Stimulated activated CD8-positive, alpha-beta memory T cell treated with anti-CD3 and anti-CD28 coated beads, Interleukin-15, amount 100 ng/mL, for 24 hours (primary cell): ENCODE data around the gene PCDHA11.
"Not testable (repeated sequence)": the region's sequence is repeated elsewhere in the genome, so short reads cannot be mapped to it uniquely, and the experiment has no call there.

Experiments used
- DNase-seq: peaks from one replicate; pipeline ENCODE4 v3.0.0-alpha.2; 2020; ENCODE audit warnings: low read depth

The PCDHA11 gene

DNA sequence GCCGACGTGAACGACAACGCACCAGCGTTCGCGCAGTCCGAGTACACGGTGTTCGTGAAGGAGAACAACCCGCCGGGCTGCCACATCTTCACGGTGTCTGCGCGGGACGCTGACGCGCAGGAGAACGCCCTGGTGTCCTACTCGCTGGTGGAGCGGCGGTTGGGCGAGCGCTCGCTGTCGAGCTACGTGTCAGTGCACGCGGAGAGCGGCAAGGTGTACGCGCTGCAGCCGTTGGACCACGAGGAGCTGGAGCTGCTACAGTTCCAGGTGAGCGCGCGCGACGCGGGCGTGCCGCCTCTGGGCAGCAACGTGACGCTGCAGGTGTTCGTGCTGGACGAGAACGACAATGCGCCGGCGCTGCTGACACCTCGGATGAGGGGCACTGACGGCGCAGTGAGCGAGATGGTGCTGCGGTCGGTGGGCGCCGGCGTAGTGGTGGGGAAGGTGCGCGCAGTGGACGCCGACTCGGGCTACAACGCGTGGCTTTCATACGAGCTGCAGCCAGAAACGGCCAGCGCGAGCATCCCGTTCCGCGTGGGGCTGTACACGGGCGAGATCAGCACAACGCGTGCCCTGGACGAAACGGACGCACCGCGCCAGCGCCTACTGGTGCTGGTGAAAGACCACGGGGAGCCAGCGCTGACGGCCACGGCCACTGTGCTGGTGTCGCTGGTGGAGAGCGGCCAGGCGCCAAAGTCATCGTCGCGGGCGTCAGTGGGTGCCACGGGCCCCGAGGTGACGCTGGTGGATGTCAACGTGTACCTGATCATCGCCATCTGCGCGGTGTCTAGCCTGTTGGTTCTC lies 18.7 kb upstream of the PCDHA11 start:
- DNase-seq: not testable (repeated sequence)

GRCh38 chr5:140855772-140856674 lies 12.7 kb upstream of the PCDHA11 start, which contains the start of gene PCDHA10:
Gene PCDHA10 (plus strand): TSS chr5:140855897. CDS start chr5:140856049, 152 bp downstream.
- no peak for DNase-seq

GRCh38 chr5:140857177-140857986 lies 11.4 kb upstream of the PCDHA11 start:
- no peak for DNase-seq

GRCh38 chr5:140857987-140858240 lies 10.8 kb upstream of the PCDHA11 start:
- DNase-seq: no peak

GRCh38 chr5:140862441-140863295 lies 6.1 kb upstream of the PCDHA11 start:
- DNase-seq: no peak

GRCh38 chr5:140869555-140869886 lies 764 bp downstream of the PCDHA11 start:
- DNase-seq: no peak

GRCh38 chr5:140870221-140871201 lies 1.8 kb downstream of the PCDHA11 start:
- no peak for DNase-seq

- no peak for DNase-seq
Measured at GRCh38 chr5:140875085-140876065, 6.6 kb downstream of the PCDHA11 start, which contains the start of gene PCDHA12. Gene PCDHA12 (plus strand): TSS chr5:140875308. CDS start chr5:140875473, 165 bp downstream.

GRCh38 chr5:140876541-140877261 lies 7.9 kb downstream of the PCDHA11 start:
- DNase-seq: not testable (repeated sequence)

DNA sequence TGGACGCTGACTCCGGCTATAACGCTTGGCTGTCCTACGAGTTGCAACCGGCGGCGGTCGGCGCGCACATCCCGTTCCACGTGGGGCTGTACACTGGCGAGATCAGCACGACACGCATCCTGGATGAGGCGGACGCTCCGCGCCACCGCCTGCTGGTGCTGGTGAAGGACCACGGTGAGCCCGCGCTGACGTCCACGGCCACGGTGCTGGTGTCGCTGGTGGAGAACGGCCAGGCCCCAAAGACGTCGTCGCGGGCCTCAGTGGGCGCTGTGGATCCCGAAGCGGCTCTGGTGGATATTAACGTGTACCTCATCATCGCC lies 8.5 kb downstream of the PCDHA11 start:
- no peak for DNase-seq

- DNase-seq: no peak
Measured at GRCh38 chr5:140881889-140882590, 13.3 kb downstream of the PCDHA11 start, which contains the start of gene PCDHA13. Gene PCDHA13 (plus strand): TSS chr5:140882124. CDS start chr5:140882269, 145 bp downstream.

GRCh38 chr5:140882591-140882899 lies 13.8 kb downstream of the PCDHA11 start:
- DNase-seq: no peak

DNA sequence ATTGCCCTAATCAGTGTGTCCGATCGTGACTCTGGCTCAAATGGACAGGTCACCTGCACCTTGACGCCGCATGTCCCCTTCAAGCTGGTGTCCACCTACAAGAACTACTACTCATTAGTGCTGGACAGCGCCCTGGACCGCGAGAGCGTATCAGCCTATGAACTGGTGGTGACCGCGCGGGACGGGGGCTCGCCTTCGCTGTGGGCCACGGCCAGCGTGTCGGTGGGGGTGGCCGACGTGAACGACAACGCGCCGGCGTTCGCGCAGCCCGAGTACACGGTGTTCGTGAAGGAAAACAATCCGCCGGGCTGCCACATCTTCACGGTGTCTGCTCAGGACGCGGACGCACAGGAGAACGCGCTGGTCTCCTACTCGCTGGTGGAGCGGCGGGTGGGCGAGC lies 14.6 kb downstream of the PCDHA11 start:
- no peak for DNase-seq

- no peak for DNase-seq
Measured at GRCh38 chr5:140883927-140884697, 15.4 kb downstream of the PCDHA11 start.

GRCh38 chr5:140916325-140916724 lies 47.6 kb downstream of the PCDHA11 start:
- no peak for DNase-seq
